Stimulated activated CD8-positive, alpha-beta memory T cell treated with anti-CD3 and anti-CD28 coated beads, Interleukin-2, amount 100 ng/mL, for 48 hours (primary cell): ENCODE measurements around the gene ARFGAP1.

ENCODE experiments used
- DNase-seq, 2 donors: peaks; one replicate each; pipeline ENCODE4 v3.0.0-alpha.2; 2020; ENCODE audit warnings: low read depth in 2 of 2

ARFGAP1 gene

DNA sequence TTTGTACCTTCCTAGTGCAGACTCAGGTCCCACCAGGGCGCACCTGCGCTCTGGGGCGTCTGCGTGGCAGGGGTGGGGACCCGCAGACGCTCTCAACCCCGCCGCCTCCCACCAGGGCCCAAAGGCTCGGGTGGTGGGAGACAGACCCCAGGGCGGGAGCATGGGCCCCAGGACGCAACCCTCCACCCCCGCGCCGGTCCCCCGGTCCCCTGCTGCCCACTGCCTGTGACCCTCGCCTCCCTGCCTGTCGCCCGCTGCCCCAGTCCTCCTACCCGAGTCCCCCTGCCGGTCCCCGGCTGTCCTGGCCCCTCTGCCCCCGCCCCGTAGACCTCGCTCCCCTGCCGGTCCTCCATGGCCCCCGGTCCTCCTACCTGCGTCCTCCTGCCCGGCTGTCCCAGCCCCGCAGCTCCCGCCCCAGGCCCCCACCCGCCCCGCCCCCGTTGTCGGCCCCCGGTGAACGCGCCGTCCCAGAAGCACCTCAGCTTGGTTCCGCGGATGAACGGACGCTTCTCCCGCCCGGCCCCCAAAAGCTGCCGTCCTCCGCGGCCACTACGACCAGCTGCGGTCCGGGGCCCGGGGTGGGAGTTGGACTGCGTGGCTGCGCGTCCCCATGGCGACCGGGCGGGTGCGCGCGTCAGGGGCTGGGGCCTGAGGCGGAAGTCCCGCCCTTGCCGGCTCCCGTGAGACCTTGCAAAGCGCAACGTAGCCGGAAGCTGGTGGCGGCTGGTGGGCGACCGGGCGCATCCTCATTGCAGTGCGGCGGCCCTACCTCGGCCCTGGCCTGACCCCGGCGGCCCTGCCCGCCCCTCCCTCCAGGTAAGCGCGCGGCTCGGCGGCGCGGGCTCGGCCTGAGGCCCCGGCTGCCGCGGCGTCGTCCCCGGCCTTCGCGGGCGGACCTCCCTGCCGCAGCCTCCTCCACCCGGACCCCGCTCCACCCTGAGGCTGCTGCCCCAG is at the start of gene ARFGAP1:
ARFGAP1 (plus strand) TSS at position 709 of the 954 bp plus-strand sequence. CDS start 2,768 bp downstream, outside the sequence.
- DNase-seq, result peak; percentile 86 to 87

DNA sequence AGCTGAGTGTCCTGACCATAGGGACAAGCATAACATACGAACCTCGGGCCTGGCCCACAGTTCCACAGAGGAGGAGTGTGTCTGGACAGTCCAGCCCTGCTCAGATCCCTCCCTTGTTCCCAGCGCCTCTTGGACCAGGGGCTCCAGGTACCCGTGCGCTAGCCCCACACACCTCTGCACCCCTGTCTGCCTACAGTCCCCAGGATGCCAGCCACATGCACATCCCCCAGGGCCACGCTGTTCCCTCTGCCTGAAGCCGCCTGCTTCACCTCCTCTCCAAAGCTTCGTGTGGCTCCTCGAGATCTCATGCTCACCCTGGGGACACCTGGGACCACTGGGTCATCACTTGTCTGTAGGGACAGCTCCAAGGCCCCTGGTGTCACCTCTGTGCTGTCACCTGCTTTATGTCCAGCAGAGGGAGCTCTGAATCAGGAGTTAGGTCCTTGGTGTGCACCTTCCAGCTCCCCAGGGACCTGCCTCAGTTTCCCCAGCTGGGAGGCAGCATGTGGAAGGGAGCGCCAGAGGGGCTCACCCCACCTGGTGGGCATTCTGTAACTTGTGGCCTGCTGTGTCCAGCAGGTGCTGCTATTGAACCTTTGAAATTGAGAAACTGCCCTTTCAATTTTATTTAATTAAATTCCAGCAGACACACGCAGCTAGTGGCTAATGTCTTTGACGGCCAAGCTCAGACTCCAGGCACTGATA is 49.3 kb upstream of the ARFGAP1 start:
- peak in 1 of 2 donors; percentile 20 for DNase-seq

DNA sequence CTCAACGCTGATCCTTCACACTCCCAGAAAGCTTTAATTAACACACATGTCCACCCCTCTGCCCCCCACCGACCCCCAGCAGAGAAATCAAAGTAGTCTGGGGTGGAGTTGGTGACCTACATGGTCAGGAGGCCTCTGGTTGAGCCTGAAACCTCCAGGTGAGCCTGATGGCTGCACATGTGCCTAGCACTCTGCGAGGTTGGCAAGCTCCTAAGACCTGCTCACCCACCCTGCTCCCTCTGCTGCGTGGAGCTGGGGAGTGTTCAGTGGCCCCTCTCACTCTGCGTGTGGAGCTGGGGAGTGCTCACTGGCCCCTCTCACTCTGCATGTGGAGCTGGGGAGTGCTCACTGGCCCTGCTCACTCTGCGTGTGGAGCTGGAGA is 48.8 kb upstream of the ARFGAP1 start:
- no peak for DNase-seq

DNA sequence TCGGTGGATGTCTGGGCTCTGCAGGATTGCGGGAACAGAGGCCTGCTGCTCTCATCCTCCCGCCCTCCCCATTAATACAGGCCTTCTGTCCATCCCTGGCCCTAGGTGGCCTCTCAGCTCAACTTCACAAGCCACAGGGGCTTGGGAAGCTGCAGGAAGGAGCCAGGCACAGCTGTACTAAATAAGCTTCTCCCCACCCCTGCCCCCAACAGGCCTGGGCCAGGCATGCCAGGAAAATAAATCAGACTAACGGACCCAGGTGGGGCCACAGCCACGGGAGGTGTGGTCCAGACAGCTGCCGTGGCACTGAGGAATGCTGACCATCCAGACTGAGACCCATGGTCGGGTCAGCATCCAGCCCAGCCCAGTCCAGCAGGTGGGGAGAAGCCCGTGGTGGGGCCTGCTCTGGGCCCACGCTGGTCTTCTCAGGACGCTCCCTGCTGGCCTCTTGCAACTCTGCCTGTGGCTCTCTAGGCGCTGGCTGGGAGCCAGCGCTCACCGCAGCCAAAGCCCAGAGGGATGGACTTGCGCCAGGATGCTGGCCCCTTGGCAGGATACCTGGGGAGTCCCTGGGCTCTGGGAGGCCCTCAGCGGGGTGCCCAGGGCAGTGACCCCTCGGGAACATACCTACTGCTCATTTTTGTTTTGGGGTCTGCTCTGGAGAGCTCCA is 48.1 kb upstream of the ARFGAP1 start:
- DNase-seq, result no peak

DNA sequence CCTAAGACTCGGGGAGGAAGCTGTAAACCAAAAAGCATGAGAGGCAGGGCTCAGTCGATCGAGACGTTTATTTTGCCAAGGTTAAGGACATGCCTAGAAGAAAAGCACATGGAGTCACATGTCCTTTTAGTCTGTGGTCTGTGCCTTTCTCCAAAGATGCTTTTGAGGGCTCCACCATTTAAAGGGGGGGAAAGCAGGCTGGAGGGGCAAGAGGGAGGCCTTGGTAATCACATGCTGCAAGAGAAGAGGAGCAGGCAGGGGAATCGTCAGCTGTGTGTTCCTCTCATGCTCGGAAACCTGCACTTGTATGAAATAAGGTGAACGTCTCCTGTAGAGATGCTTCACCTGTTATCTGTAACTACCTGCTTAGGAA is 47.5 kb upstream of the ARFGAP1 start:
- DNase-seq, result no peak

DNA sequence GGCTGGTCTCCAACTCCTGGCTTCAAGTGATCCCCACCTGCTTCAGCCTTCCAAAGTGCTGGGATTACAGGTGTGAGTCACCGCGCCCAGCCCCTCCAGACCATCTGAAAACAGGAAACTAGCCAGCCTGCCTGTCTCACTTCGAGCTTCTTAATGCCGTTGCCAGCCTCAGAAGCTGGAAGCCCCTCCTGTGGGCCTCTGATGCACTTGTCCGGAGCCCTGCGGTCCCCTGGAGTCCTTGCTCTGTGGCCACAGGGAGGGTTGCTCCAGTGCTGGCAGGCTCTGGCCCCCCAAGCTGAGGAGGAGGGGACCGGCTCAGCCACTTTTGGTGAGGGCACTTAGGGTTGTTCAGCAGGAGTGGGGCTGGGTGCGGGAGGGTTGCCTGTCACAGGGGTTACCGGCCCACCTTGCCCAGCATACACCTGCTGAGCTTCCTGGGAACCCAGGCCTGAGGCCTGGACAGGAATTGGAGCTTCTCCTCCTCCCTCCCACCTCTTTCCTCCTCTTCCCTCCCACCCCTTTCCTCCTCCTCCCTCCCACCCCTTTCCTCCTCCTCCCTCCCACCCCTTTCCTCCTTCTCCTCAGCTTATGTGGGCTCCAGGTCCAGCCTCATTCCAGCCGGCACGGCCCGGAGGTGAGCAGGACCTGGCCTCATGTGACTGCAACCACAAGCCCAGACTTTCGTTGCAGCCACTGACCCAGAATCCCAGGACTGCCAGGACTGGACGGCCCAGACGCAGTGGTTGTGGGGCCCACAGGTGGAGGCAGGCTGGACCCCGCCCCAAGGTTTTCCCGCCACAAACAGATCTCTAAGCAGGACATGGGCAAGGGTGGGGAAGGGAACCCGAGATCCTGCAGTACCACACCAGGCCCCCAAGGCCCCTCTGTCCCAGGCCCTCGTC is 46.3 kb upstream of the ARFGAP1 start:
- DNase-seq, result no peak

DNA sequence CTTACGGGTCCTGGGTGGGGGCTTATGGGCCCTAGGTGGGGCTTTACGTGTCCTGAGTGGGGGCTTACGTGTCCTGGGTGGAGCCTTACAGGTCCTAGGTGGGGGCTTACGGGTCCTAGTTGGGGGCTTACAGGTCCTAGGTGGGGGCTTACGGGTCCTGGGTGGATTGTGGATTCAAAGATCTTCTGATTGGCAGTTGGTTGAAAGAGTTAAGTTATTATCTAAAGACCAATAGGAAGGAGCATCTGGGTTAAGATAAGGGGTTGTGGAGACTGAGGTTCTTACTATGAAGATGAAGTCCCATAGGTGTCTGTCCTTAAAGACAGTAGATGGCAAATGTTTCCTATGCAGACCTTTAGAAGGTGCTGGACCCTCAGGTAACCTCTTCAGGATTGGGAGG is 45.4 kb upstream of the ARFGAP1 start:
- DNase-seq, result no peak

DNA sequence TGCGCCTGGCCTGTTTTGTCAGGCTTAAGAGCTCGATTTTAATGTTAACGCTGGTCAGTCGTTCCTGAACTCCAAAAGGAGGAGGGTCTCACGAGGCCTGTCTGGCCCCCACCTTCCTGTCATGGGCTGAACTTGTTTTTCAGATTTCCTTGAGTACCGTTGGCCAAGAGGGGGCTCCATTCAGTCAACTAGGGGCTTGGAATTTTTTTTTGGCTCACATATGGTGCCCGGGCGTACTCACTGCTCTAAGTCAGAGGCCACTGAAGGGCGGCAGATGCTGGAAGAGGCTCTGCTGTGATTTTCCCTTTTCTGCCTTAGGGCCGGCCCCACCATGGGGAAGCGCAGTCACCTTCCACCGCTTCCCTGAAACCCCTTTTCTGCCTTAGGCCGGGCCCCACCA is 43.8 kb upstream of the ARFGAP1 start:
- DNase-seq, result no peak

DNA sequence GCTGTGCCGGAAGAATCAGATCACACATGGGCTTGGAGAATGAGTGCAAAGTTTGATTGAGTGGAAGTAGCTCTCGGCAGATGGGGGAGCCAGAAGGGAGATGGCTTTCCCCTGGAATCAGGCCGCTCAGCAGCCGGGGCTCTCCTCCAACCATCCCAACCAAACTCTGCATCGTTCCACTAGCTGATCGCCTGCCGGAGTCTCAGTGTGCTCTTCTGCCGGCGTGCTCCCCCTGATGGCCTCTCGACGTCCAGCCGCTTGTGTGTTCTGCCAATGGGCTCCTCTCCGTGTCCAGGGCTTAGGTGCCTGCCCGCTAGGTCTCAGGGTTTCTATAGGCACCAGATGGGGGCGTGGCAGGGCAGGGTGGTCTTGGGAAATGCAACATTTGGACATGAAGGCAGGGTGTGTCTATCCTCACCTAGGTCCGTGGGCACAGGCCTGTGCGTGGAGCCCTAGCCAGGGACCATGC is 41.8 kb upstream of the ARFGAP1 start:
- DNase-seq, result no peak

DNA sequence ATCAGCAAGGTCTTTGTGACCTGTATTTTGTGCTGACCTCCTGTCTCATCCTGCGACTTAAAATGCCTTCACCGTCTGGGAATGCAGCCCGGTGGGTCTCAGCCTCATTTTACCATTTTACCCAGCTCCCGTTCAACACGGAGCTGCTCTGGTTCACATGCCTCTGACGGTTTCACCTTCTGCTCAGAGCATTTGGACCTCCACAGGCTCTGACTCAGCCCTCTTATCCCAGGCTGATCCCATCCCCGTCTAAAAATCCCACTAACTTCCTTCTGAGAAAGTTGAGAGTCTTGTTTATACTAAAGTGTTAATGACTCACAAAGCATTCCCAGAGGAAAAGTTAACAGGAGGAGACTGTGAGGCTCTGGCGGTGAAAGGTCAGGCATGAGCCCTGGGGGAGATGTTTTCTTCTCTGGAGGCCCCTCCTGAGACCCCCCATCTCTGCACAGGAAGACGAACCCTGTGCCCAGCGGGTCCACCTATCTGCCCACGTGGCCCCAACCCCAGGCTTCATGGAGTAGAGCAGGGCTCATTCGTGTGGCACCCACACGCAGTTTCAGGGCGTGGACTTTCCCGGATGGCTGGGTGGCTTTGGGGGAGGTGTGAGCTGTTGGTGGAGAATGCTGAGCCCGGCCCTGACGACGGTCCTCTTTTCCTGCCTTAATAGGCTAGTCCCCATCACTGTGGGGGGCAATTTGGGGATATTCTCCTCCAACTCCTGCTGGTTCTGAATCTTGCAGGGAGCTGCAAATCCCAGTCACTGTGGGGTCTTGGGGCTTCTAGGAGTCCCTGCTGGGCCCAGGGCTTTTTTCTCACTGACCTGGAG is 40.2 kb upstream of the ARFGAP1 start:
- DNase-seq, result no peak

DNA sequence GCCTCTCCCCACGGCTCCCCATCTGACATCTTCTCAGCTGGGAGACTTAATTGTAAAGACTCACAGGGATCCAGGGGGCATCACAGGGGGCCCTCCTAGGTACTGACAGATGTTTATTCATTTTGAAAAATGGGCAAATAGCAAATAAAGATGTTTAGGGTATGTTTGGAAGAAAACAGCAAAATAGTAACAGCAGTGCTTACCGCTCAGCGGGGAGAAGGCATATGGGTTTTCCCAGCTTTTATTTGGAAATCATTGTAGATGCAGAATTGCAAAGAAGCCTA is 39.6 kb upstream of the ARFGAP1 start:
- no peak for DNase-seq

DNA sequence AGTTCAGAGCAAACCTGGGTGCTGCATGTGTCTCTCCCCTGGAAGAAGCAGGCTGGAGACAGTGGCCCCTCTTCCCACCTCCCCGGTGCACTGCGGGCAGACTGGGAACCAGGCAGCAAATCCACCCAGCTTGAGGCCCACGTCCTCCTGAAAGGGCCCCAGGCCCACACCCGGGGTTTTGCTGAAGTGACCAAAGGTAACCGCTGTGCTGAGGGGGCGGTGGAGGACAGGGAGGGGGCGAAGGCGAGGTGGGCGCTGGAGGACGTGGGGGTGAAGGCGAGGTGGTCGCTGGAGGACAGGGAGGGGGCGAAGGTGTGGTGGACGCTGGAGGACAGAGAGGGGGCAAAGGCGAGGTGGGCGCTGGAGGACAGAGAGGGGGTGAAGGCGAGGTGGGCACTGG is 38.7 kb upstream of the ARFGAP1 start:
- DNase-seq, result no peak

DNA sequence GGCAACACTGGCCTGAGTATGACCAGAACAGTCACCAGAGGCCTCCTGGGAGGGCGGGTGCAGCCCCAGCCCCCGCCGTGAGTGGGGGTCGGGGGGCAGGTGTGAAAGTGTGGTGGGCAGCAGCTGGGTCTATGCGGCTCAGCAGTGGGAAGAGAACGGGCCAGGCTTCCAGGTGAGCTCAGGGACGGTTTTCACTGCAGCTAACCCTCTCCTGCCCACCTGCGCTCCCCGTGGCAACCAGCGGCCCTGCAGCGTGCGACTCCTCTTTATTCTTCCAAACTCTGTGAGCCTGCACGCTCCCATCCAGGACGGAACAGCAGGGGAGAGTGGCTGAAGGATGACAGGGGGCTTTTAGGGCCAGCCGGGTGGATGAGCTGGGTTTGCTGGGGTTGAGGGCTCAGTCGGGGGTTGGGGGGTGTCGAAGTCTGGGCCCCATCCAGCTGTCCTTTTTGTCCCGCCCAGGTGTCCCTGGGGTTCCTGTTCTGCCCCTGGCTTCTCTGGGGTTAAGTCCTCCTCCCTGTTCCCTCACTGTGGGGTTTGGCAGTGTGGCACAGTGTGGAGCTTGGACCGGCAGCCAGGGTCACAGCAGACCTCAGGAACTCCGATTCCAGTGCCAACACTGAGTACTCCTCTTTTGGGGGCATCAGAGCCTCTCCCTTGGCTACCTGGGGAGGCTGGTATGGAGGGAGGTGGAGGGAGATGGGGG is 37.8 kb upstream of the ARFGAP1 start:
- DNase-seq, result peak in 1 of 2 donors; percentile 11

DNA sequence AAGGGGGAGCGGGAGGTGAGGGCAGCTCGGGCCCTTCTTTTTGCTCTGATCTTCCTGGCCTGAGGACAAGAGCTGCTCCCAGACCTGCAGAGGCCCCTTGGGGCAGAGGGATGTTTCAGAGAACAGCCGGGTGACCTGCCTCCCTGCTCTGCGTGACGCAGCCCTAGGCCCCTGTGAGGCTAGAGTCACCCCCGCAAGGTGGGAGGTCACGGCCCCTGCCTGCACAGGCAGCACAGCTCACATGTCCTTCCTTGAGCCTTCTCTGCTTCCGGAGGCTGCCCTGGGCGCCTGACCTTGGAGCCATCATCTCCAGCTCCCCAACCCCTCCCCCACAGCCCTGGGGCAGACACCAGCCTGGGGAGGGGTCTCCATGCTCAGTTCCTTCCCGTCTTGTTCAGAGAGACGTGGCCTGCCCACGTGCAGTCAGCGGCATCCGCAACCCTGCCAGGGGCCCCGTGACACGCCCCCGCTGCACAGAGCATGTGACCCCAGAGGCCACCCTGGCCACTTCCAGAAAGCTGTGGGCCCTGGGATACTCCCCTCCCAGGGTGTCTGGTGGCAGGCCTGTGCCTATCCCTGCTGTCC is 37.1 kb upstream of the ARFGAP1 start, which contains the start of gene BIRC7:
BIRC7 (plus strand) TSS at position 507 of the 585 bp plus-strand sequence. CDS start 192 bp downstream, outside the sequence.
- no peak for DNase-seq

DNA sequence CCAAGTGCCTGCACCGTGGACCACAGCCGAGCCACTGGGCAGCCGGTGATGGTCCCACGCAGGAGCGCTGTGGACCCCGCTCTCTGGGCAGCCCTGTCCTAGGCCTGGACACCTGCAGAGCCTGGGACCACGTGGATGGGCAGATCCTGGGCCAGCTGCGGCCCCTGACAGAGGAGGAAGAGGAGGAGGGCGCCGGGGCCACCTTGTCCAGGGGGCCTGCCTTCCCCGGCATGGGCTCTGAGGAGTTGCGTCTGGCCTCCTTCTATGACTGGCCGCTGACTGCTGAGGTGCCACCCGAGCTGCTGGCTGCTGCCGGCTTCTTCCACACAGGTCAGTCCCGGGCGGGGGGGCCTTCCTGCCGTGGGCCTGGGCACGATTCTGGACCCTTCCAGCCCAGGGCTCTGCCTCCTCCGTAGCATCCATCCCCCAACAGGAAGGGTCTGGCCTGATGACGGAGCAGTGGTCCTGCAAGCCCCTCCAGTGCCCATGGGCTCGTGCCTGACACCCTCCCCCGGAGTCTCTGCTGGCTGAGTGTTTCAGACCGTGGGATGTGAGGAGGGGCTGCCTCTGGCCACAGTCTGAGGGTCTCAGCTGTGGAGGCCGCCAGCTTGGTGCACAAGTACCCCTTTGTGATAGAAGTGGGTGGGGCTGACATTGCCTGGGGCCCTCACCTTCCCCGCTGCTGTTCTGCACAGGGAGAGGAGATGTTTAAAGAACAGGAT is 36.3 kb upstream of the ARFGAP1 start:
- DNase-seq, result no peak

DNA sequence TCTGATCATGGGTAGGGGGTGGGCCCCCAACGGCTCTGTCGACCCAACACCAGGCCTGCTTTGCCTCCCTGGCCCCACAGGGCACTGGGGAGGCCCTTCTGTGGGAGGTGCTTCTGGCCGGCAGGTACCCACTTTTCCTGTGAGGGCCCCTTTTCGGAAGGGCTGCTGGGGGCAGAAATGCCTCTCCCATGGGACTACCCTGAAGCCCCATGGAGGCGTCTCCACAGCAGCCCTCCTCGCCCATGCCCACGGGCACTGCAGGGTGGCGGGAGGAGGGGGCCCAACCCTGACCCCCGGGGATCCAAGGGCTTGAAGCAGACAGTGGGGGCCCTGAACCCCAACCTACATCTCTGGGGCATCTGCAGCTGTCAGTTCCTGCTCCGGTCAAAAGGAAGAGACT is 34.6 kb upstream of the ARFGAP1 start:
- DNase-seq, result no peak

DNA sequence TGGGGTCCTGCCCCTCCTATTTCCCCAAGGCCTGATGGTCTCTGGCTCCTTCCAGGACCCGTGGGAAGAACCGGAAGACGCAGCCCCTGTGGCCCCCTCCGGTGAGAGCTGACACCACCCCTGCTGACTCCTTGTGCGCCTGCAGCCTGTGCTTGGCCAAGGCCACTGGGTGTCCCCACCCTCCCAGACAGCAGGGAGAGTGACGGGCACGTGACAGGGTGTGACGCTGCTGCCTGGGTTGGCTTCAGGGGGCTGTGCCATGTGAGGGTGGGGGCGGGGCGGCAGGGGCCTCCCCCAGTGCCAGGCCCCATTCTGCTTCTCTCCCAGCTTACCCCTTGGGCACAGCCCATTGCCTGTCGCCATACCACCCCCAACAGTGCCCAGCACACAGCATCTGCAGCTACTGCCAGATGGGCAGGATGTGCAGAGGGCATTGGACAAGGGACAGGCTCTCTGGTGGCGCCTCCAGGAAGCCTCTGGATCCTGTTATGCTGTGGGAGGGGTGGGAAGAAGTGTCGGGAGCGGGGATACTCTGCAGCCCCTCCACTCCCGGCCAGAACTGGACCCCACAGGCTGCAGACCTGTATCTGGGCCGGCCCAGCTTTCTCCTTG is 34.0 kb upstream of the ARFGAP1 start:
- DNase-seq, result no peak

DNA sequence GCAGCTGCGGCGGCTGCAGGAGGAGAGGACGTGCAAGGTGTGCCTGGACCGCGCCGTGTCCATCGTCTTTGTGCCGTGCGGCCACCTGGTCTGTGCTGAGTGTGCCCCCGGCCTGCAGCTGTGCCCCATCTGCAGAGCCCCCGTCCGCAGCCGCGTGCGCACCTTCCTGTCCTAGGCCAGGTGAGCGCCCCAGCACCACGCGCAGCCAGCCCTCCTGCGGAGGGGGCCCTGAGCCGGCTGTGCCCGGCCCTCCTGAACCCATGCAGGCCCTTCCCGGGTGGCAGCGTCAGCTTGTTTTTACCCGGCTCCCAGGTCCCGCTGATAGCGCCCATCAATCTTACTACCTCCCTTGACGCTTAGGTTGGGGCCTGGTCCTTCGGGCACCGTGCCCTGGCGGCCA is 33.2 kb upstream of the ARFGAP1 start:
- DNase-seq, result no peak
